GM21529 (cell line): ENCODE results near the gene NEK6.

Experiments
- ATAC-seq: cut with Tn5 transposase; IDR thresholded peaks from one replicate; pipeline ENCODE4 v1.9.1; 2021; ENCODE audit not compliant: unreplicated experiment

NEK6 gene

GRCh38 chr9:124260769-124261603 lies 3.2 kb downstream of the NEK6 start:
- ATAC-seq: no peak

- ATAC-seq: no peak
Observed at GRCh38 chr9:124261736-124262648, 4.2 kb downstream of the NEK6 start.

- no peak for ATAC-seq
Observed at GRCh38 chr9:124262649-124262972, 4.9 kb downstream of the NEK6 start.

- no peak for ATAC-seq
Observed at GRCh38 chr9:124263213-124263612, 5.5 kb downstream of the NEK6 start.

- ATAC-seq: no peak
Observed at GRCh38 chr9:124263800-124264426, 6.2 kb downstream of the NEK6 start.

GRCh38 chr9:124264823-124265233 lies 7.1 kb downstream of the NEK6 start:
- ATAC-seq: peak; percentile 44

GRCh38 chr9:124265551-124265950 lies 7.8 kb downstream of the NEK6 start:
- ATAC-seq: no peak

- ATAC-seq: no peak
Observed at GRCh38 chr9:124266139-124266825, 8.5 kb downstream of the NEK6 start.

- ATAC-seq: no peak
Observed at GRCh38 chr9:124266826-124267201, 9.1 kb downstream of the NEK6 start.

- ATAC-seq: no peak
Observed at GRCh38 chr9:124267271-124267807, 9.6 kb downstream of the NEK6 start.

GRCh38 chr9:124268248-124268647 lies 10.5 kb downstream of the NEK6 start:
- no peak for ATAC-seq

GRCh38 chr9:124268661-124269060 lies 10.9 kb downstream of the NEK6 start:
- ATAC-seq: no peak

GRCh38 chr9:124269556-124269955 lies 11.8 kb downstream of the NEK6 start:
- no peak for ATAC-seq

- ATAC-seq: no peak
Observed at GRCh38 chr9:124270504-124271335, 13.0 kb downstream of the NEK6 start.

GRCh38 chr9:124271660-124272059 lies 13.9 kb downstream of the NEK6 start:
- no peak for ATAC-seq

GRCh38 chr9:124272118-124272517 lies 14.4 kb downstream of the NEK6 start:
- no peak for ATAC-seq

GRCh38 chr9:124272979-124273378 lies 15.2 kb downstream of the NEK6 start:
- no peak for ATAC-seq

GRCh38 chr9:124273427-124274160 lies 15.8 kb downstream of the NEK6 start:
- ATAC-seq: no peak

GRCh38 chr9:124274226-124274625 lies 16.5 kb downstream of the NEK6 start:
- ATAC-seq: no peak
